ENCODE results near the gene COG5. TPM values are rescaled to one million over a fixed set of nuclear protein-coding genes. Genes with fewer than 3 reads are reported as not detected.

COG5 gene
- total RNA-seq (ENCODE audit: insufficient read depth, low replicate concordance): 75.4 TPM

DNA sequence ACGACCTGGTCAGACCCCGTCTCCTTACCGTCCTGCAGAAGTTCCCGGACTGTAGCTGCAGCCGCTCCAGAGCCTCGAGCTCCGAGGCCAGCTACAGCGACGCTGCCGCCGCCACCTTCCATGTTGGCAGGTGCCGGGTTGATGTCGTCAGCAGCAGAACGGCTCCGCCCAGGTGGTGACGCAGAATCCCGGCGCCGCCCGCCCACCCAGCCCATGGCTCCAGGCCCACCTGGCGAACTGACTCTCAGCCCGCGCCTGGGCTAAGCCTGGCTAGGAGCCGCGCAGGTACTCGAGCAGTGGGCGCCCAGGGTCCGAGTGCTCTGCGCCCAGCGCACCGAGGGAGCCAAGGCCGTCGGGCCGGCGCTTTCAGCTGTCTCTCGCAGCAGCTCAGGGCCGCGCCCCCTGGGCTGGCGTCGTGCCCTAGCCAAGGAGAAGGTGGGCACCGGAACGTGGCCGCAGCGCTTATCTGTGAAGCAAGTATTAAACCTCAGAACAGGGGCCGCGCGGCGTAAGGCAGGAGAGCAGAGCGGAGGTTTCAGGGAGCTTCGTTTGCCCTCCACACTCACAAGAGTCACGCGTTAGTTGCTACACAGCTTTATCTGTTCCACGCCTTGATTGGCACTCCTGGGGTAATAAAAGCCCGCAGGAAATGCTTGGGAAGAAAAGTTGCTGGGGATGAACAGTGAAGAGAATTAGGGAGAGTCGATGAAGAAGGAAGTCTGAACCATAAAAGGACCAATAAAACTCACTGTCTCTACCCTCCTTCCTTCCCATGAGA is at the start of gene COG5, which contains the start of gene DUS4L:
COG5 (minus strand) TSS at position 146 of the 778 bp plus-strand sequence; CDS start at position 122, 24 bp downstream.
DUS4L (plus strand) TSS at position 197 of the 778 bp plus-strand sequence. CDS start 3,100 bp downstream, outside the sequence.
- peak; percentile 83 for DNase-seq (ENCODE audit: low spot score)

- no peak for DNase-seq (ENCODE audit: low spot score)
These were observed 49.7 kb upstream of the COG5 start for GRCh38 chr7:107613439-107613838.

DNA sequence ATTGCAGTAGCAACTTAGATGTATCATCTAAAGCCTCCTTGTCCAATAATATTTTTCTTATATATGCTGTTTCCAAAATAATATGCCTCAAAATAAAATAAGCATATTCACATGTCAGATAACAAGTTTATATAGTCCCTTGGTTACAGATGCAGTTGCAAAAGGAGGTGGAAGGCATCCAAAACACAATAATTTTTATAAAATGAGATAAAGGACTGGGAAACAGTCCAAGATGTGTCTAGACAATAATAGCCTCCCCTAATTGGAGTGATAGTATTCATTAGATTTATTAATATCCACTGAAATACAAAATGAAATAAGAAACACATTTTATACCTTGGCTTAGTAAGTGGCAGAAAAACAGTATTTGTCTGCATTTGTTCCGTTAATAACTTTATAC is 46.6 kb upstream of the COG5 start:
- DNase-seq (ENCODE audit: low spot score): no peak

DNA sequence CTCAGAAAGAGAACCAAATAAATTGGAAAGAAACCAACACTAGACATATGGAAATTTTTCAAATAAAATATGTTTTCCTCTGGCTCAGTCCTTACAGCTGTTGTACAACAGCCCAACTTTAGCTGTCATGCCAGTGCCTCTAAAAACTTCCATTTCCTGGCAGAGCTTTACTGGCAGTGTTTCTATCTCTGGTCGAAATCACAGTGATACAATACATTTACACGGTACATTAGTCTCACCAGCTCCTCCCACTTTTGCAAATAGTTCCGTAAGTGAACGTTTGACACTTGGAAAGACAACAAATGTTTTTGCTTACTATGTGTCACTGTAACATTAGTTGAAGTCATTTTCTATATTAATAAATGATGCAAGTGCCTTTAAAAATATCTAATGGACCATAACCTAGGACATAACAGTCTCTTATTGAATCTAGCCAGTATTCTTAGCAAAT is 46.1 kb upstream of the COG5 start:
- no peak for DNase-seq (ENCODE audit: low spot score)

DNA sequence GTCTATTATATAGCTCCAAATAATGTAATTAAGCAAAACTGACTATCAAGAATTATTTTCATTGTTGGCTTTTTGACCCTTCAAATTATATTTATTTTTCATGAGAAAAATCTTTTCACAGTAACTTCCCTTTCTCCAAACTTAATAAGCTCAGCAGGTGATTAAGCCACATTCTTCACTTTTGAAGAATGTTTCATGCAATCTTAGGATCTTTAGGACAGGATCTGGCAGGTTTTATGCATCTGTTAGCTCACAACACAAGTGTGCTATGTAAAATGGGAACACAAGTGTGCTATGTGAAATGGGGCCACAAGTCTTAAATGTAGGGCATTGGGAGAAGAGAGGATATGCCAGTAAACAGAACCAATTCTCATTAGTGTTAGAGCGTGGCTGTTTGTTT is 42.6 kb upstream of the COG5 start:
- no peak for DNase-seq (ENCODE audit: low spot score)

GRCh38 chr7:107605218-107605815 is 41.6 kb upstream of the COG5 start:
- no peak for DNase-seq (ENCODE audit: low spot score)

GRCh38 chr7:107600816-107601215 is 37.1 kb upstream of the COG5 start:
- DNase-seq (ENCODE audit: low spot score): no peak

GRCh38 chr7:107599262-107599661 is 35.5 kb upstream of the COG5 start:
- no peak for DNase-seq (ENCODE audit: low spot score)

DNA sequence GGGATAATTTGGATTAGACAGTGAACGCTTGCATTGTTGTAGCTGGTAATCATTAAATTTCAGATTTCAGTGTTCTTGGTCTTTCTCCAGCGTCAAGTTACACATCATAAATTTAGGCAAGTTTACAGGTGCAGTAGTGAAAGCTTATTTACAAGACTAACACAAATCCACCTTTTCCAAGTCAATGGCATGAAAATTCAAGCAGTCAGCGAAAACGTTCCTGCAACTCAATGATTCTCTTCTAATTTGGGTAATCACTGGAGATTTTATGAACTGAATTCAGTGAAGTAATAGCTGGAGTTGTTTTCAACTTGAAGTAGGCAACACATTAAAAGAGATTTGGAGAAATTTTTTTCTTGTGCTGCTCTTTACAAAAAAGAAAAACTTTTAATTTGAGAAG is 34.2 kb upstream of the COG5 start:
- no peak for DNase-seq (ENCODE audit: low spot score)

DNA sequence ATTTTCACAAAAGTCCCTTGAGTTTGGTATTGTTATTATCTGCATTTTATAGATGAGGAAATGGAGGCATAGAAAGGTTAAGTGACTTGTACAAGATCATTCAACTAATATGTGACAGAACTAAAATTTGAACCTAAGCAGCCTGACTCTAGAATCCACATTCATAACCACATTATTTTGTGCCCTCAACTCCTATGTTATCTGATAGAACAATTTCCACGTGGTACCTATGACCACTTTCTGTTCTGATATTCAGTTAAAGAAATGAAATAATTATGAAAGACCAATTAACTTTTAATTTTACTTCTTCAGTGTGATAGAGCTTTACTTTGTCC is 33.8 kb upstream of the COG5 start:
- no peak for DNase-seq (ENCODE audit: low spot score)

DNA sequence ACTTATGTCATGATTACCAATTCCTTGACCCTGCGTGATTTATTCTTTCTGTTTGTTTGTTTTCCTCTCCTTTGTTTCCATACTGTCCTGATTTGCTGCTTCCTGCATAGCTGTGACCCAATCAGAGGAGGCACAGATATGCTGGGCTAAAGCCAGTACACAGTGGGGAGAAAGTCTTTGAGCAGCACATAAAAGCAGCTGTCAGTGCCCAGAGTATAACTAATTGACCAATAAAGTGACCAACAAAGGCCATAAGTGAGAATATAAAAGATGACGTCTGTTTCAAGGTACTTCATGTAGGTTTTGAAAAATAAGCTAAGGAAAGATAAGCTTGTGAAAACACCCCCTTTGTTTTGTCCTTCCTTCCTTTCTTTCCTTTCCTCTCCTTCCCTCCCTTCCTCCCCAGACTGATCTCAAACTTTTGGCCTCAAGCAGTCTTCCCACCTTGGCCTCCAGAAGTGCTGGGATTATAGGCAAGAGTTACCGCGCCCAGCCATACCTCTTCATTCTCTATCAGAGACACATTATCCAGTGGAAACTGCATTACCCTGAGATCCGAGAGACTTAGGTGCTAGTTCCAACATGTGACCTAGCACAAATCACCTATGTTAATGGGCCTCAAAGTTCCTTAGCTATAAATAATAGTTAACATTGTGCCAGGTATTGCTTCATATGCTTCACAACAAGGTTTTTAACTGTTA is 33.3 kb upstream of the COG5 start:
- no peak for DNase-seq (ENCODE audit: low spot score)

GRCh38 chr7:107594961-107595737 is 31.4 kb upstream of the COG5 start:
- DNase-seq (ENCODE audit: low spot score): peak; percentile 48

DNA sequence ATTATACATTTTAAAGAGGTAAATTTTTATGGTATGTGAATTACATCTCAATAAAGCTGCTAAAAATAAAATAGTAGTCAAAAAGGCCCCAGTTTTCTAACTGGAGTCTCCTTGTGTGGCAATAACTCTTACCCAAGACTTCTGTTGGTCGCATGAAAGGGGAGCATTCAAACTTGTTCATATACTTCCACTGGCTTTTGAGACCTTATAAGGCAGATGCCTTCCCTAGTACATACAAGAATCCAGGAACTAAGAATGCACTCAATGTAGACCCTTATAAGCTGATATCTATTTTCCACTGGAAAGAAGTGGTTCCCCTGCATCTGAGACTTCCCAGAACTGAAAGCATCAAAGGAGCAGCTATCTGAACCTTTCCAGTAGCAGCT is 29.3 kb upstream of the COG5 start:
- no peak for DNase-seq (ENCODE audit: low spot score)

- DNase-seq (ENCODE audit: low spot score): peak; percentile 26
These were observed 28.8 kb upstream of the COG5 start for GRCh38 chr7:107592361-107593024.

DNA sequence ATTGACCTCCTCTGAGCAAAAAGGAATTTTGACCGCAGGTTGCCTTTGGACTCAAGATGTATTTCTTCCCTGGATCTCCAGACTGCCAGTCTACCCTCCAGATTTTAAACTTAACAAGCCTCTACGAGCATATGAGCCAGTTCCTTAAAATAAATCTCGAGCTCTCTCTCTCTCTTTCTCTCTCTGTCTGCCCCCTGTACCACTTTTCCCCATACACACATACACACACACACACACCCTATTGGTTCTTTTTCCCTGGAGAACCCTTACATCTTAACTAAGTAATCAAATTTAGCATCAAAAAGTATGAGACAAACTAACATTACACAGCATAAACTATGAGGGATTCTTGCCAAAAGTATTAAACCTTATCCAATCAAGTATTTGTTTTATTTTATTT is 27.7 kb upstream of the COG5 start:
- peak; percentile 32 for DNase-seq (ENCODE audit: low spot score)

DNA sequence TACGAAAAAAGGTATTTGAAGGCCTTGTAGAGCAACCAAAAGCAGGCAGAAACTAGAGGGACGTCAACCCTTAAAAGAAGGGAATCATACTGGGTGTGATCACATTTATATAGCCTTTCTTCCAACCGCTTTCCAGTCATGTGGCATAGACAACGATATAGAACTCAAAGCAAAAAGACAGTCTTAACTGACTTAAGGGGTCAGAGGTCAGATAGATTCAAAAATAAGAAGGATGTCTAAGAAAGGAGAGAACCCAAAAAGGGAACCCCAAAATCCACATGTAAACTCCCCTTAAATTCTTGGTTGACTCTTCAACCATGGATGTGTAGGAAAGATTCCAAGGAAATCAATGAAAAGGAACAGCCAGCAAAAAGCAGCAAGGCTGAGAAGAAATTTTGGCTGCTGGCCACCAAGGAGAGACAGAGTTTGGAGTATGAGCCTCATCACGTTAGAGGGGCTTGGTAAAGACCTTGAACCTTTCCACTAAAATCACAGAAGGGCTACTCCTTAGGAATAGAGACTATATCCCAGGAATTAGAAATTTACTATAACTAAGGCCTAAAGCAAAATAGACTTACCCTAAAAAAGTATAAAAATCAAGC is 24.9 kb upstream of the COG5 start:
- no peak for DNase-seq (ENCODE audit: low spot score)

GRCh38 chr7:107584716-107585115 is 21.0 kb upstream of the COG5 start:
- no peak for DNase-seq (ENCODE audit: low spot score)

DNA sequence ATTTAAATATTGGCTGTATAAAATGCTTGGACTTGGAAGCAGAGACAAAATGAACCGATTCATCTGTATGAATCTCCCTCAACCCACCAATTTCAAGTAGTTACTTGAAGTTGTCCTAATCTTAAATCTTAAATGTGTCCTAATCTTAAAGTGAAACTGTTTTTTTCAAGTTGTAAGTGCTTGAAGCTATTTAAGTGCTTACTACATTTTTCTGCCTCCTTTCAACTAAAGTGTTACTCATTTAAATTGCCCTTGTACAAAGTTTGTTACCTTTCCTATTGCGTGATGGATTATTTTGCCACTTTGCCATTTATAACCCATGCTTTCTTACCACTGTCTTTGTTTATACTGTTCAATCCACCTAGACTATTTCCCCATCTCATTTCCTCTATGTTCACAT is 19.2 kb upstream of the COG5 start:
- no peak for DNase-seq (ENCODE audit: low spot score)

- DNase-seq (ENCODE audit: low spot score): no peak
These were observed 17.8 kb upstream of the COG5 start for GRCh38 chr7:107581387-107582013.

- DNase-seq (ENCODE audit: low spot score): no peak
These were observed 17.1 kb upstream of the COG5 start for GRCh38 chr7:107580716-107581383.

Data from umbilical cord (tissue), 2 donors.